COLO829 (cell line): ENCODE data around the gene NRCAM.
A peak's percentile ranks its signal among the peaks of the same experiment; 100 is the strongest.

Experiments
- DNase-seq: peaks from one replicate; pipeline ENCODE4 v3.0.0; 2012; ENCODE audit warnings: low spot score

Gene NRCAM

DNA sequence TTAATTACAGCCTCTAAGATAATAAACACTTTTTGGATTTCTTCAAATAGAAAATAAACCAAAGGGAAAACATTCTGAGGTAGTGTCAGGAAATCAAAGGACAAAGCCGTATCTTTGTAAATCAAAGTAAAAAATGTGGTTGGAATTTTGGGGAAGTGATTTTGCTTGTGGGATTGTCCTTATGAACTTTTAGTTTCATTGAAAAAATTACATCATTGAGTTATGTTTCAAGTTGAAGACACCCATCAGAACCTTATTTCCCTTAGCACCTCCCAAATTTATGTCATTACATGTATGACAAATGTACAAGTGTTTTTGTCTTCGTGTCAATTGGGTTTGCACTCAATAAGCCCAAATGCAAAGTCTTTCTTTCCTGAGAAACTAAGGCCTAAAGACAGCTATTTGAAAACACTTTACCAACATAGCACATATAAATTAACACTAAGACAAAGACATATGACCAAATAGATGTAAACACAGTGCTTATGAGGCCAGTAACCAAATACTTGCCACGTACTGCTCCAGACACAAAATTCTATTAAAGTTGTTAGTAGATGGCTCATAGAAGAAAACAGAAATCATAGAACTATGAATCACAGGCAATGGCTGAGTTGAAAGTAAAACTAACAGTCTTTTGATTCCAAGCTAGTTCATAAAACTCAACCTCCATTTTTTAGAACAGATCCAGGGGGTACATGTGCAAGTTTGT, 299.2 kb downstream of the NRCAM start:
- no peak for DNase-seq

- DNase-seq, result no peak
Observed at GRCh38 chr7:108152198-108152597, 304.0 kb downstream of the NRCAM start.

GRCh38 chr7:108149908-108150307, 306.3 kb downstream of the NRCAM start:
- DNase-seq, result no peak

DNA sequence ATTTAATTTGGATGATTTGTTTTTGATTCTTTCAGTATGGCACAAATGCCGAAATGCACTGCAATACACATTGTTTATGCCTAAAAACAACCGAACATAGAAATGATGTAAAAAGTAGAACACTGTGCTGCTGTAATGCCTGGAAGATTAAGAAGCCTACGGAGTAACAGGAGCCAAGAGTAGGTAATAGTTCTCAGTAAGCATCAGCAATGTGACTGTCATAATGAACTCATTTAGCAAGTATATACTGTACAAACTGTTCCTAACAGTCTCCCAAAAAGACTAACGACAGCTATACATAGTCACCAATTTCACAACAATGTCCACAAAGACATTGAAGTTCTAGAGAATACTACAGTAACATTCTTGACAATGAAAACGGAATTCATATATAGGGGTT, 307.1 kb downstream of the NRCAM start:
- no peak for DNase-seq

GRCh38 chr7:108147031-108147563, 309.1 kb downstream of the NRCAM start:
- no peak for DNase-seq

DNA sequence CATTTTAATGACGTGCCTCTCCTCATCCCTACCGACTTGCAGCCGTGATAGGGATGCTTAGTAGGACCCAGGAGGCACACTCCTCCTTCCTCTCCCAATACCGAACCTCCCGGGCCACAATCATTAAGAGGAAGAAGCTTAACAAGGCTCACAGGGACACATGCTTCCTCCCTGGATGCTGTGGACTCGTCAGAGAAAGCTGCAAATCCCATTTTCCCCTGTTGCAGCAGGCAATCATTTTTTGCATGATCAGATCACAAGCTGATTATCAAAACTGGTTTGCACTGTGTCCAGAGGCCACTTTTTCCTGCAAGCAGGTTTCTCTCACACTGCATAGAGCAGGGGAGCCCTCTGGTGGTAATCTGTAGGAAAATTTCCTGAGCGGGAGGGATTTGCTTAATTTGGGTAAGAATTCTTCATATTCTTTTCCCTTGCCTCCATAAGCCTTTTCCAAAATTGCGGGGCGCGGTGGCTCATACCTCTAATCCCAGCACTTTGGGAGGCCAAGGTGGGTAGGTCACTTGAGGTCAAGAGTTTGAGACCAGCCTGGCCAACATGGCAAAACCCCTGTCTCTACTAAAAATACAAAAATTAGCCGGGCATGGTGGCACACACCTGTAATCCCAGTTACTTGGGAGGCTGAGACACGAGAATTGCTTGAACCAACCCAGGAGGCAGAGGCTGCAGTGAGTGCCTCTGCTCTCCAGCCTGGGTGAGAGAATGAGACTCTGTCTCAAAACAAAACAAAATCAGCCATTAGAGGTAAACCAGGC, 310.0 kb downstream of the NRCAM start:
- DNase-seq, result peak; percentile 68

- DNase-seq, result no peak
Observed at GRCh38 chr7:108145401-108145800, 310.8 kb downstream of the NRCAM start.

DNA sequence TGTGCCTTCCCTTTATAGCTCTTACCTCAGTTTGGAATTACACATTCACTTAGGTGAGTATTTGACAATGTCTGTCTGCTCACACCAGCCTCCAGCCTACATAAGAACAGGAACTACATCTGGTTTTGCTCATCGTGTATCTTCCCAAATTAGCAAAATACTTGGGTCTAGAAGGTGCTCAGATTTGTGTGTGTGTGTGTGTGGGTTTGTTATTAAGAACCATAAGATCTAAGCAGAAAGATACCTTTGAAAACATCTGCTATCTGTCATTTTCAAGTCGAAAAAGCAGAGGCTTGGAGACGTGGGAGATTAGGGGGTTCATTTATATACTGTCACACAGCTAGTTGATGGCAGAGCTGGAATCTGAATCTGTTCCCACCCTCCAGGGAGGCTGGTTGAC, 311.3 kb downstream of the NRCAM start:
- DNase-seq, result no peak

DNA sequence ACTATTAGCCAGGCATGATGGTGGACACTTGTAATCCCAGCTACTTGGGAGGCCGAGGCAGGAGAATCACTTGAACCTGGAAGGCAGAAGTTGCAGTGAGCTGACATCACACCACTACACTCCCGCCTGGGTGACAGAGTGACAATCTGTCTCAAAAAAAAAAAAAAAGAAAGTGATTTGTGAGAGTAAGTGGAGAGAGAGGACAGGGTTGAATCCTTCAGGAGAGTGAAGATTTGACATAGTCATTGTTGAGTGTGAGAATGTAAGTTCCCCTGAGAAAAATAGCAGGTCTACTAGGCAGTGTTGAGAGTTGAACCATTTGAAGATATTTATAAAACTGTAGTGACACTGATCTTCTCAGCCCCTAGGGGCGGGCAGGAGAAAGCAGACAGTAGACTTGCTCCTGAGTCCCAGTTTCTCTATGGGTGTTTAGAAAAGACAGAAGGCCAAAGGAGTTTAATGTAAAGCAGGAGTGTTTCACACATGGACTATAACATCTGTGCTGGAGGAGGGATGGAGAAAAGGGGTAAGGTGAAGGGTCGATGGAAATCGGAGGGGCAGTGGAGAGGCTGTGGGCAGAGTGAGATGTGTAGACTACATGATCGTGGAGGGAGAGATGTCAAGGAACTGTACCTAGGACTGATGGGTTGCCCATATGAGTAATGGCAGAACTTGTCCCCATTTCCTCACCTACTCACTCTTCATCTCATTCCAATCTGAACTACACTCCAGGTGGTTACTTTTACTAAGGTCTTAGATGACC, 312.4 kb downstream of the NRCAM start:
- DNase-seq, result no peak

- DNase-seq, result peak; percentile 69
Observed at GRCh38 chr7:108142675-108143259, 313.5 kb downstream of the NRCAM start.

- DNase-seq, result no peak
Observed at GRCh38 chr7:108142180-108142579, 314.1 kb downstream of the NRCAM start.

GRCh38 chr7:108140671-108141070, 315.6 kb downstream of the NRCAM start:
- no peak for DNase-seq

- no peak for DNase-seq
Observed at GRCh38 chr7:108138911-108139310, 317.3 kb downstream of the NRCAM start.

DNA sequence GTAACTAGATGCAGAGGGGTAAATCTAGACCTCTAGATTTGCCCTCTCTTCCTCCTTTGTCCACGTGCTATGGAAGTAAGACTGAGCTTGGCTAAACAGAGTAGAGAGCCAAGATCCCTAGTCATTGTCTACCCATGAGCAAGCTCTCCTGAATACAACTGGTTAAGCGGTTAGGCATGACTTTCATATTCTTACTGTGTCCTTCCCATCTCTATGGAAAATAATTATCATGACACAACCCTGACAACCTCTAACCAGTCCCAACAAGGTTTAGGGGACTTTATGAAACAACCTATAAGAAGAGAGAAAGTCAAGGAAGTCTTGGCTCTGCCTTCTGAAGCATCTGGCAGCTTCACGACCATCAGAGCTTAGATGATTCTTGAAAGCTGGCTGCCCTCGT, 318.2 kb downstream of the NRCAM start:
- DNase-seq, result no peak

DNA sequence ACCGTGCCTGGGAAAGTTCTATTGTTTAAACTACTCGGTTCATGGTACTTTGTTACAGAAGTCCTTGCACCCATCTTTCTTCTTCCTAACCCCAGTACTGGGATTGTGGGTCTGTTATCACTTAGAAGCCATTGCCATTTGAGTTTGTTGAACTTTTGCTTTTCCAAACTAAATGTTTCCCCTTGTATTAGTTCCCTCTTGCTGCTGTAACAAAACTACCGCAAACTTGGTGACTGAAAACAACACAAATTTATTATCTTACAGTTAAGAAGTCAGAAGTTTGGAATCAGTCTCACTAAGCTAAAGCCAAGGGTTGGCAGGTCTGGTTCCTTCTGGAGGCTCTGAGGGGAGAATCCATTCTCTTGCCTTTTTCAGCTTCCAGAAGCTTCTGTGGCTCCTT, 319.2 kb downstream of the NRCAM start:
- DNase-seq, result no peak

- DNase-seq, result no peak
Observed at GRCh38 chr7:108136191-108136688, 320.0 kb downstream of the NRCAM start.

- DNase-seq, result no peak
Observed at GRCh38 chr7:108135446-108136190, 320.6 kb downstream of the NRCAM start.

DNA sequence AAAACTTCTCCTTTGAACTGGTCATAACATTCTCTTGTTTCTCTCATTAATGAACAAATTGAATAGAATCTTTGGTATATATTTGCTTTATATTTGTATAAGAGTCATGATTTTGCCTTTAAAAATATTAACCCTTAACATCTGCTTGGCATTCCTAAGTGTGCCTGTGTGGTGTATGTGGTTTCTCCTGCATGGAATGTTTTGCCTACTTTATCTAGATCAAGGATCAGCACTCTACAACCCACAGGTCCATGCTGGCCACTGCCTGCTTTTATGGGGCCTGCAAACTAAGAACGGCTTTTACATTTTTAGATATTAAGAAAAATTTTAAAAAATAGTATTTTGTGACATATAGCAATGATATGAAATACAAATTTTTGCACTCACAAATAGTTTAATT, 321.8 kb downstream of the NRCAM start:
- no peak for DNase-seq

GRCh38 chr7:108132551-108133265, 323.5 kb downstream of the NRCAM start:
- no peak for DNase-seq

DNA sequence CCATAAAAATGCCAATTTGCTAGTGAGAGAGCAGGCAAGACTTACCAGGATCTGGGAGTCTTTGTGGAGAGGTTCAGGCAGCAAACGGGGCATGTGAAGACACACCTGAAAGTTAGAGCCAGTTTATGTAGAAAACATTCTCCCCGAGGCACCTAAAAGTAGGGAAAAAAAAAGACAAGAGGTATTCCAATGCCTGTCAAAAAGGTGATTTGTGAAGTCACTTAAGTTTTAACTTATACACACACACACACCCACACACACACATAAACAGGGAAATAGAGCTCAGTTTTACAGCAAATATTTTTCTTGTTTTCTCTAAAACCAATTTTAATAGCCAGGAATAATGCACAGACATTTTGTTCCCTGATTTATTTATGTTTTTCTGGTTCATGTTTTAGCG, 326.0 kb downstream of the NRCAM start, which contains the start of gene LAMB4:
Gene LAMB4, minus strand, starts transcription at position 101 of the 400 bp plus-strand sequence. CDS start 7,197 bp downstream, outside the sequence.
- DNase-seq, result no peak
